ENCODE results near the gene OR5H15.
"Not testable (repeated sequence)": the region's sequence is repeated elsewhere in the genome, so short reads cannot be mapped to it uniquely, and the experiment has no call there.

Gene OR5H15

GRCh38 chr3:98166396-98166795 lies at the start of gene OR5H15:
TSS of gene OR5H15 (plus strand) at chr3:98166696. CDS start at chr3:98168700, 2,004 bp downstream.
- no peak for DNase-seq (ENCODE audit: low read depth)

- no peak for DNase-seq (ENCODE audit: low read depth)
Measured at GRCh38 chr3:98130421-98130820, 36.1 kb upstream of the OR5H15 start, which contains the start of gene OR5H1. TSS of gene OR5H1 (plus strand) at chr3:98130721. CDS start at chr3:98132698, 1,977 bp downstream.

GRCh38 chr3:98136631-98137030 lies 29.9 kb upstream of the OR5H15 start:
- no peak for DNase-seq (ENCODE audit: low read depth)

GRCh38 chr3:98137826-98138557 lies 28.5 kb upstream of the OR5H15 start:
- DNase-seq (ENCODE audit: low read depth), result not testable (repeated sequence)

- DNase-seq (ENCODE audit: low read depth), result no peak
Measured at GRCh38 chr3:98140531-98140930, 26.0 kb upstream of the OR5H15 start.

GRCh38 chr3:98147179-98147578 lies 19.3 kb upstream of the OR5H15 start, which contains the start of gene OR5H14:
TSS of gene OR5H14 (plus strand) at chr3:98147479. CDS start at chr3:98149386, 1,907 bp downstream.
- no peak for DNase-seq (ENCODE audit: low read depth)

GRCh38 chr3:98148751-98149150 lies 17.7 kb upstream of the OR5H15 start:
- DNase-seq (ENCODE audit: low read depth), result no peak

- not testable (repeated sequence) for DNase-seq (ENCODE audit: low read depth)
Measured at GRCh38 chr3:98149456-98149855, 17.0 kb upstream of the OR5H15 start.

GRCh38 chr3:98151241-98151640 lies 15.3 kb upstream of the OR5H15 start:
- DNase-seq (ENCODE audit: low read depth), result no peak

GRCh38 chr3:98171071-98171470 lies 4.6 kb downstream of the OR5H15 start:
- DNase-seq (ENCODE audit: low read depth), result no peak

GRCh38 chr3:98172621-98173020 lies 6.1 kb downstream of the OR5H15 start:
- no peak for DNase-seq (ENCODE audit: low read depth)

- no peak for DNase-seq (ENCODE audit: low read depth)
Measured at GRCh38 chr3:98180319-98180890, 13.9 kb downstream of the OR5H15 start.

GRCh38 chr3:98182196-98182595 lies 15.7 kb downstream of the OR5H15 start:
- no peak for DNase-seq (ENCODE audit: low read depth)

GRCh38 chr3:98185180-98185579 lies 18.7 kb downstream of the OR5H15 start:
- DNase-seq (ENCODE audit: low read depth), result no peak

GRCh38 chr3:98188545-98188944 lies 22.0 kb downstream of the OR5H15 start:
- no peak for DNase-seq (ENCODE audit: low read depth)

- not testable (repeated sequence) for DNase-seq (ENCODE audit: low read depth)
Measured at GRCh38 chr3:98190911-98191310, 24.4 kb downstream of the OR5H15 start.

GRCh38 chr3:98196293-98196692 lies 29.8 kb downstream of the OR5H15 start:
- not testable (repeated sequence) for DNase-seq (ENCODE audit: low read depth)

- DNase-seq (ENCODE audit: low read depth), result no peak
Measured at GRCh38 chr3:98199020-98199419, 32.5 kb downstream of the OR5H15 start.

GRCh38 chr3:98209244-98209643 lies 42.7 kb downstream of the OR5H15 start:
- DNase-seq (ENCODE audit: low read depth), result no peak

- DNase-seq (ENCODE audit: low read depth), result no peak
Measured at GRCh38 chr3:98213276-98213675, 46.8 kb downstream of the OR5H15 start.

GRCh38 chr3:98215051-98215450 lies 48.6 kb downstream of the OR5H15 start:
- DNase-seq (ENCODE audit: low read depth), result no peak
